ENCODE data around the gene NFIB. TPM values are rescaled to one million over a fixed set of nuclear protein-coding genes. Genes with fewer than 3 reads are reported as not detected.
A peak's percentile ranks its signal among the peaks of the same experiment; 100 is the strongest.

NFIB gene
- total RNA-seq, 1 experiment from 2014 or later, result 12.5 TPM

DNA sequence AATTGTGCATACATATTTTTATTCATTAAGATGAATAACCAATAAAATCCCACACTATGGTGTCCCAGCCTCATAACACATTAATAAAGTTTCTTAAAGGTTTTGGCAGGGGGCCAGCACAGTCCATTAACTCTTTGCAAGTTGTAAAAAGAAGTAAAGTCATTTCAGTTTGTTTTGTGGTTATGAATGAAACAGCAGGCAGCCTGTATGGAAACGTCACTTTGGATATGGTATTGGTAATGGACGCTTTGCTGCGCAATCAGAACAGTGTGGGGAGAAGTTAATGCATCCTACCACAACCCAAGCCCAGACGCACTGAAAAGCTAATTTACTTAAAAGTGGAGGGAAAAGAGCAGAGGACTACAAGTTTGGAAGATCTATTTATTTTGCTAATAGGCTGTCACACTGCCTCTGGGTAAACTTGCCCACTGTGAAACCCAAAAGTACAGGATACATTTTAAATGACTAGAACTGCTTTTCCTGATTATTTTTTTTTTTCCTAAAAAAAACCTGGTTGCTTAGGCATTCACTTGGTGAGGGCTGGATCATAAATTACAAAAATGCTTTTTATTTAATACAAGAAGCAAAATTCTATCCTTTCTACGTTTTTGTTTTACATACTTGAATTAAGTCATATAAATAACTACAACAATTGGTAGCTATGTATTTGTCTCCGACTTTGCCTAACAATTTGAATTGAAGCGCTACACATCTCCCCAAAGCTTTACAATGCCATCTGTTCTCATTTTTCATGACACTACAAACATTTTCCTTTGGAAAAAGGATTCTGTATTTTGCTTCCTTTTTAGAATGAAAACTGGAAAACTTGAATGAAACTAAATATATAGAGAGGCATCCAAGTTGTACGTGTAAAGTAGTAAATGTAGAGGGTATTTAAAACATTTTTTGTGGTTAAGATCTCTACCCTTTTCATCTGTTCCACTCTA, 104.3 kb downstream of the NFIB start (continued):
- TF ChIP-seq, protein P1, sequence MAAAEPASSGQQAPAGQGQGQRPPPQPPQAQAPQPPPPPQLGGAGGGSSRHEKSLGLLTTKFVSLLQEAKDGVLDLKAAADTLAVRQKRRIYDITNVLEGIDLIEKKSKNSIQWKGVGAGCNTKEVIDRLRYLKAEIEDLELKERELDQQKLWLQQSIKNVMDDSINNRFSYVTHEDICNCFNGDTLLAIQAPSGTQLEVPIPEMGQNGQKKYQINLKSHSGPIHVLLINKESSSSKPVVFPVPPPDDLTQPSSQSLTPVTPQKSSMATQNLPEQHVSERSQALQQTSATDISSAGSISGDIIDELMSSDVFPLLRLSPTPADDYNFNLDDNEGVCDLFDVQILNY (CRISPR knock-in tag; IDR thresholded peaks at IDR 0.05), result no peak

DNA sequence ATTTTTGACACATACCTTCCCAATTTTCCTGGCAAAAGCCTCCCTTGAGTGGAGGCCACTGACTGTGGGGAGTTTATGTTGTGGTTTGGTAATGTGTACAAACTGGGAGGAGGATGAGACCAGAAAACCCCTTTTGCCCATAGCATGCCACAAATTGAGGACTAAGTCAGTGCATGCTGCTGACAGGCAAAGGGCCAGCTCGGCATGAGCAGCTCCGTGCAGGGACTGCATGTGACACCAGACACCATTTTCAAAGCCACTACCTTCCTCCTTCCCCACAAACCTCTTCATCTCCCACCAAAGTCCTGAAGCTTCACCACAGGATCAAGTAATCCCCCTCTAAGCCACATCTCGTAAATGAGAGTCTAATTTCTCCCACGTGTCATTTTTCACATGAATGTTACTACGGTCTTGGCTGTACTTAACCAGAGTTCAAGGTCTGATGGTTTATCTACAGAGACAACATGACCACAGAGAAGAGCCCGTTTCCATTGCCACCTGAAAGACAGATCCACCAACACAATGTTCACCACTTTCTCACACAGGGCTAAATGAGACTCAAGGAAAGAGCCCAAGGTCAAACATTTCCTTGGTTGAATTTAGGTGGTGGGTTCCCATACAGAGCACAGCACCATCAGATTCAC, 106.5 kb downstream of the NFIB start:
- Mint-ChIP-seq H3K9me3 (no peaks in the 10 kb centered on the region), H3K27ac (peak overlapping the region; percentile 16; the same call in 1 of the 2 replicates), H3K36me3 (no peaks in the 10 kb centered on the region; the same call in 1 of the 2 replicates), H3K4me1 (peaks cover 30% of the 10 kb centered on the region), H3K4me3 (no peak overlapping the region), H3K27me3 (ENCODE audit: low read depth) (no peaks in the 10 kb centered on the region)
- CTCF ChIA-PET, result no interaction called here
- no peak for ATAC-seq
- POLR2A ChIA-PET, result no interaction called here
- TF ChIP-seq SP1 (CRISPR knock-in tag; conservative IDR thresholded peaks at IDR 0.05) (no peak), SMAD4 (CRISPR knock-in tag; IDR thresholded peaks at IDR 0.05) (no peak), EMX1 (CRISPR knock-in tag; IDR thresholded peaks at IDR 0.05) (no peak), IRF2 (CRISPR knock-in tag; IDR thresholded peaks at IDR 0.05; ENCODE audit: borderline replicate concordance, low read depth) (no peak), ELF4 (CRISPR knock-in tag; IDR thresholded peaks at IDR 0.05; ENCODE audit: low read depth) (no peak), RORB (CRISPR knock-in tag; IDR thresholded peaks at IDR 0.05) (no peak), ESRRA (CRISPR knock-in tag; IDR thresholded peaks at IDR 0.05; ENCODE audit: borderline replicate concordance) (no peak), ETV6 (CRISPR knock-in tag; IDR thresholded peaks at IDR 0.05) (no peak), ZNF232 (CRISPR knock-in tag; IDR thresholded peaks at IDR 0.05) (no peak)
- TF ChIP-seq, protein P2, sequence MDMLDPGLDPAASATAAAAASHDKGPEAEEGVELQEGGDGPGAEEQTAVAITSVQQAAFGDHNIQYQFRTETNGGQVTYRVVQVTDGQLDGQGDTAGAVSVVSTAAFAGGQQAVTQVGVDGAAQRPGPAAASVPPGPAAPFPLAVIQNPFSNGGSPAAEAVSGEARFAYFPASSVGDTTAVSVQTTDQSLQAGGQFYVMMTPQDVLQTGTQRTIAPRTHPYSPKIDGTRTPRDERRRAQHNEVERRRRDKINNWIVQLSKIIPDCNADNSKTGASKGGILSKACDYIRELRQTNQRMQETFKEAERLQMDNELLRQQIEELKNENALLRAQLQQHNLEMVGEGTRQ (CRISPR knock-in tag; IDR thresholded peaks at IDR 0.05), result no peak
- TF ChIP-seq, protein P3, sequence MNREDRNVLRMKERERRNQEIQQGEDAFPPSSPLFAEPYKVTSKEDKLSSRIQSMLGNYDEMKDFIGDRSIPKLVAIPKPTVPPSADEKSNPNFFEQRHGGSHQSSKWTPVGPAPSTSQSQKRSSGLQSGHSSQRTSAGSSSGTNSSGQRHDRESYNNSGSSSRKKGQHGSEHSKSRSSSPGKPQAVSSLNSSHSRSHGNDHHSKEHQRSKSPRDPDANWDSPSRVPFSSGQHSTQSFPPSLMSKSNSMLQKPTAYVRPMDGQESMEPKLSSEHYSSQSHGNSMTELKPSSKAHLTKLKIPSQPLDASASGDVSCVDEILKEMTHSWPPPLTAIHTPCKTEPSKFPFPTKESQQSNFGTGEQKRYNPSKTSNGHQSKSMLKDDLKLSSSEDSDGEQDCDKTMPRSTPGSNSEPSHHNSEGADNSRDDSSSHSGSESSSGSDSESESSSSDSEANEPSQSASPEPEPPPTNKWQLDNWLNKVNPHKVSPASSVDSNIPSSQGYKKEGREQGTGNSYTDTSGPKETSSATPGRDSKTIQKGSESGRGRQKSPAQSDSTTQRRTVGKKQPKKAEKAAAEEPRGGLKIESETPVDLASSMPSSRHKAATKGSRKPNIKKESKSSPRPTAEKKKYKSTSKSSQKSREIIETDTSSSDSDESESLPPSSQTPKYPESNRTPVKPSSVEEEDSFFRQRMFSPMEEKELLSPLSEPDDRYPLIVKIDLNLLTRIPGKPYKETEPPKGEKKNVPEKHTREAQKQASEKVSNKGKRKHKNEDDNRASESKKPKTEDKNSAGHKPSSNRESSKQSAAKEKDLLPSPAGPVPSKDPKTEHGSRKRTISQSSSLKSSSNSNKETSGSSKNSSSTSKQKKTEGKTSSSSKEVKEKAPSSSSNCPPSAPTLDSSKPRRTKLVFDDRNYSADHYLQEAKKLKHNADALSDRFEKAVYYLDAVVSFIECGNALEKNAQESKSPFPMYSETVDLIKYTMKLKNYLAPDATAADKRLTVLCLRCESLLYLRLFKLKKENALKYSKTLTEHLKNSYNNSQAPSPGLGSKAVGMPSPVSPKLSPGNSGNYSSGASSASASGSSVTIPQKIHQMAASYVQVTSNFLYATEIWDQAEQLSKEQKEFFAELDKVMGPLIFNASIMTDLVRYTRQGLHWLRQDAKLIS (CRISPR knock-in tag; IDR thresholded peaks at IDR 0.05; ENCODE audit: borderline replicate concordance), result no peak
- TF ChIP-seq, protein P4, sequence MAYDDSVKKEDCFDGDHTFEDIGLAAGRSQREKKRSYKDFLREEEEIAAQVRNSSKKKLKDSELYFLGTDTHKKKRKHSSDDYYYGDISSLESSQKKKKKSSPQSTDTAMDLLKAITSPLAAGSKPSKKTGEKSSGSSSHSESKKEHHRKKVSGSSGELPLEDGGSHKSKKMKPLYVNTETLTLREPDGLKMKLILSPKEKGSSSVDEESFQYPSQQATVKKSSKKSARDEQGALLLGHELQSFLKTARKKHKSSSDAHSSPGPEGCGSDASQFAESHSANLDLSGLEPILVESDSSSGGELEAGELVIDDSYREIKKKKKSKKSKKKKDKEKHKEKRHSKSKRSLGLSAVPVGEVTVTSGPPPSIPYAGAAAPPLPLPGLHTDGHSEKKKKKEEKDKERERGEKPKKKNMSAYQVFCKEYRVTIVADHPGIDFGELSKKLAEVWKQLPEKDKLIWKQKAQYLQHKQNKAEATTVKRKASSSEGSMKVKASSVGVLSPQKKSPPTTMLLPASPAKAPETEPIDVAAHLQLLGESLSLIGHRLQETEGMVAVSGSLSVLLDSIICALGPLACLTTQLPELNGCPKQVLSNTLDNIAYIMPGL (CRISPR knock-in tag; IDR thresholded peaks at IDR 0.05), result no peak
- TF ChIP-seq, protein P5, sequence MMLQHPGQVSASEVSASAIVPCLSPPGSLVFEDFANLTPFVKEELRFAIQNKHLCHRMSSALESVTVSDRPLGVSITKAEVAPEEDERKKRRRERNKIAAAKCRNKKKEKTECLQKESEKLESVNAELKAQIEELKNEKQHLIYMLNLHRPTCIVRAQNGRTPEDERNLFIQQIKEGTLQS (CRISPR knock-in tag; conservative IDR thresholded peaks at IDR 0.05), result no peak
- no peak for DNase-seq (ENCODE audit: low spot score)

DNA sequence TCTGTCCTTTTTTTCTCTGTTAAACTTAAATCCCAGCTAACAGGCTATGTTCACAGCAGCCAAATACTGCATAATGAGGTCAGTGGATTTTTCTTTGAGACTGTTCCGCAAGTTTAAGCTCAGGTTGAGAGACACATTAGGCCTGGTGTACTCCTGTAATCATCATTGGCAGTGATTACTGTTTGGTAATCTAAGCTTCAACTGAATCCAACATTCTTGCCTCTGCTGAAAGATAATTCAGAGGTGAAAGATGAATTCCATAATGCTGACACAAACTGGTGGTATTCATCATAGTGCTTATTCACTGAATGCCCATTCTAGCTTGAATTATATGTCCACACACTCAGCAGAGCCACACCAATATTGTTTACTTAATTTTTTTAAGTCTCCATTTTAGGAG, 108.5 kb downstream of the NFIB start:
- CTCF ChIA-PET, result no interaction called here
- TF ChIP-seq, protein P4 (CRISPR knock-in tag; IDR thresholded peaks at IDR 0.05), result no peak
- TF ChIP-seq RORB (CRISPR knock-in tag; IDR thresholded peaks at IDR 0.05), result no peak
- TF ChIP-seq ZNF121 (CRISPR knock-in tag; IDR thresholded peaks at IDR 0.05), result no peak
- TF ChIP-seq RELA (CRISPR knock-in tag; IDR thresholded peaks at IDR 0.05; ENCODE audit: borderline replicate concordance), result no peak
- Mint-ChIP-seq H3K27ac (no peak overlapping the region), H3K9me3 (no peaks in the 10 kb centered on the region), H3K4me1 (peaks cover 24% of the 10 kb centered on the region), H3K36me3 (no peaks in the 10 kb centered on the region; the same call in 1 of the 2 replicates), H3K4me3 (no peak overlapping the region), H3K27me3 (ENCODE audit: low read depth) (no peaks in the 10 kb centered on the region)
- DNase-seq (ENCODE audit: low spot score) (no peak), ATAC-seq (no peak)
- POLR2A ChIA-PET, result no interaction called here
